HCT116 (cell line): ENCODE measurements around the gene PEX10. TPM values are rescaled to one million over a fixed set of nuclear protein-coding genes. Genes with fewer than 3 reads are reported as not detected.

Experiments
- ATAC-seq: fragments of 200-7000 bp; cut with Tn5 transposase; 2 replicates; pipeline ENCODE4 v1.9.1; 2020; ENCODE audit warnings: mild to moderate bottlenecking, moderate library complexity
- BruUV-seq: library from RNA; stranded (reverse); fragments of 400-500 nt; replicated peaks from 2 replicates; lab custom pipeline; 2021; lab: Mats Ljungman, UMichigan
- CTCF ChIA-PET: fragments of 300-600 bp; sonication (Branson Sonifier 250); formaldehyde crosslinking; loops from one replicate; lab custom pipeline; 2021; ENCODE audit warnings: antibody characterized with exemption; lab: Charles Lee
- POLR2A ChIA-PET: fragments of 300-600, 350-600 bp; sonication (Branson Sonifier 250); formaldehyde crosslinking; loops from one replicate; lab custom pipeline; 2021; ENCODE audit warnings: antibody characterized with exemption; lab: Charles Lee
- RAD21 ChIA-PET, 2 experiments: fragments of 300-600 bp; sonication (Branson Sonifier 250); formaldehyde crosslinking; loops; one replicate each; lab custom pipeline; 2023; ENCODE audit warnings: low total read pairs in 2 of 2; ENCODE audit not compliant: uncharacterized antibody in 2 of 2, unreplicated experiment in 2 of 2, low non-redundant PET in 1 of 2; lab: Charles Lee
- DNase-seq: peaks from one replicate; pipeline ENCODE4 v3.0.0-alpha.2; 2010; ENCODE audit warnings: low read depth, low spot score
- H2AFZ ChIP-seq: fragments of 200-600 bp; shearing (Covaris generic), sonication (generic); 2 replicates; pipeline ENCODE4 v1.6.1; 2017; ENCODE audit warnings: low read depth, mixed run types, mixed read lengths, antibody characterized with exemption, low read length; ENCODE audit not compliant: poor library complexity, severe bottlenecking
- H3K27ac ChIP-seq: 2 replicates; pipeline ENCODE4 v1.5.1; 2012; ENCODE audit warnings: low read depth, low read length
- H3K27me3 ChIP-seq: fragments of 200-600 bp; sonication (generic); 2 replicates; pipeline ENCODE4 v1.6.1; 2016; ENCODE audit warnings: mixed run types, low read length, mixed read lengths; ENCODE audit not compliant: insufficient read depth
- H3K36me3 ChIP-seq, 2 experiments: fragments of 200-500 bp in 1 of 2; fragments of 200-600 bp in 1 of 2; sonication (Bioruptor generic) in 1 of 2; sonication (generic) in 1 of 2; 2 replicates each; pipeline versions ENCODE4 v1.5.1 to v1.6.1; 2014 to 2016; ENCODE audit warnings: low read length in 2 of 2, inconsistent platforms in 1 of 2, mixed read lengths in 1 of 2, mixed run types in 1 of 2; ENCODE audit not compliant: insufficient read depth in 2 of 2, control insufficient read depth in 1 of 2
- H3K4me1 ChIP-seq, 2 experiments: fragments of 200-600 bp in 1 of 2; sonication (generic) in 1 of 2; 2 replicates each; pipeline versions ENCODE4 v1.5.1 to v1.6.1; 2012 to 2017; ENCODE audit warnings: low read length in 2 of 2, inconsistent platforms in 1 of 2, mild to moderate bottlenecking in 1 of 2, mixed read lengths in 1 of 2, mixed run types in 1 of 2, moderate library complexity in 1 of 2; ENCODE audit not compliant: insufficient read depth in 2 of 2, control insufficient read depth in 1 of 2
- H3K4me2 ChIP-seq: fragments of 200-600 bp; sonication (generic); 2 replicates; pipeline ENCODE4 v1.6.1; 2017; ENCODE audit warnings: mixed run types, low read length, mixed read lengths
- H3K4me3 ChIP-seq, 2 experiments: fragments of 200-600 bp in 1 of 2; sonication (generic) in 1 of 2; replicated peaks in 1 of 2; 2 replicates each; pipeline ENCODE4 v1.5.1; 2011 to 2016; ENCODE audit warnings: low read length in 2 of 2, control low read depth in 1 of 2, low read depth in 1 of 2, mild to moderate bottlenecking in 1 of 2, mixed read lengths in 1 of 2, mixed run types in 1 of 2
- H3K79me2 ChIP-seq: fragments of 200-600 bp; sonication (generic); 2 replicates; pipeline ENCODE4 v1.6.1; 2017; ENCODE audit warnings: mild to moderate bottlenecking, mixed run types, low read length, moderate library complexity, mixed read lengths; ENCODE audit not compliant: insufficient read depth
- H3K9ac ChIP-seq: fragments of 200-600 bp; sonication (generic); 2 replicates; pipeline ENCODE4 v1.6.1; 2016; ENCODE audit warnings: low read length, mixed read lengths
- H3K9me2 ChIP-seq: fragments of 200-600 bp; sonication (generic), shearing (Covaris generic); 2 replicates; pipeline ENCODE4 v1.6.1; 2017; ENCODE audit warnings: mixed run types, mild to moderate bottlenecking, moderate library complexity; ENCODE audit not compliant: insufficient read depth
- H3K9me3 ChIP-seq, 2 experiments: fragments of 200-500 bp in 1 of 2; fragments of 200-600 bp in 1 of 2; sonication (Bioruptor generic) in 1 of 2; sonication (generic) in 1 of 2; 2 replicates each; pipeline ENCODE4 v1.6.1; 2014 to 2017; ENCODE audit warnings: low read length in 2 of 2, mixed read lengths in 2 of 2, inconsistent platforms in 1 of 2, low read depth in 1 of 2, mild to moderate bottlenecking in 1 of 2, mixed run types in 1 of 2, moderate library complexity in 1 of 2; ENCODE audit not compliant: control insufficient read depth in 1 of 2, insufficient read depth in 1 of 2
- H4K20me1 ChIP-seq: fragments of 200-600 bp; sonication (generic), shearing (Covaris generic); 2 replicates; pipeline ENCODE4 v1.6.1; 2017; ENCODE audit warnings: mixed run types, mild to moderate bottlenecking, moderate library complexity; ENCODE audit not compliant: insufficient read depth
- CEBPB ChIP-seq: IDR thresholded peaks from 2 replicates; pipeline ENCODE4 v1.6.1; 2012; ENCODE audit warnings: low read depth
- ELF1 ChIP-seq: IDR thresholded peaks from 2 replicates; pipeline ENCODE4 v1.6.1; 2012; ENCODE audit warnings: low read depth, borderline replicate concordance
- EZH2 ChIP-seq: fragments of 200-600 bp; sonication (generic); IDR thresholded peaks from 2 replicates; pipeline ENCODE4 v1.6.1; 2017; ENCODE audit warnings: antibody characterized with exemption, mixed run types
- EZH2phosphoT487 ChIP-seq: fragments of 200-600 bp; IDR thresholded peaks from 2 replicates; pipeline ENCODE4 v1.6.1; 2018; ENCODE audit warnings: antibody characterized with exemption, borderline replicate concordance
- JUND ChIP-seq: IDR thresholded peaks from 2 replicates; pipeline ENCODE4 v1.6.1; 2012
- POLR2AphosphoS5 ChIP-seq: IDR thresholded peaks from 2 replicates; pipeline ENCODE4 v1.6.1; 2011; ENCODE audit warnings: mild to moderate bottlenecking, low read depth, low read length, moderate library complexity
- TCF7L2 ChIP-seq: IDR thresholded peaks from 2 replicates; pipeline ENCODE4 v1.7.0; 2011; ENCODE audit warnings: borderline replicate concordance, inconsistent platforms; ENCODE audit not compliant: insufficient read depth, insufficient read length; ENCODE audit errors: extremely low read depth
- ZFX ChIP-seq: fragments of 450-650 bp; IDR thresholded peaks from 2 replicates; pipeline ENCODE4 v1.6.1; 2017
- ZNF274 ChIP-seq: fragments of 200-500 bp; sonication (Bioruptor generic); IDR thresholded peaks from 2 replicates; pipeline ENCODE4 v1.6.1; 2014; ENCODE audit warnings: mild to moderate bottlenecking, low read depth, low read length, inconsistent platforms
- intact Hi-C: fragments of 100-400 bp; cut with micrococcal nuclease; formaldehyde crosslinking; loops from 2 replicates; pipeline ENCODE4 v1.10.0; 2022
- total RNA-seq: library from RNA; stranded (reverse); gene quantifications from one replicate; pipeline ENCODE4 v1.2.1, GENCODE V29; 2021; ENCODE audit not compliant: unreplicated experiment
- TF ChIP-seq, protein P1 (sequence below), 3 experiments: fragments of 200-600 bp in 1 of 3; sonication (generic) in 1 of 3; IDR thresholded peaks in 2 of 3; conservative IDR thresholded peaks in 1 of 3; 2 replicates each; pipeline ENCODE4 v1.5.1; 2012 to 2017; ENCODE audit warnings: low read depth in 2 of 3, low read length in 2 of 3, antibody characterized with exemption in 1 of 3, borderline replicate concordance in 1 of 3, control low read depth in 1 of 3, mild to moderate bottlenecking in 1 of 3, mixed read lengths in 1 of 3, mixed run types in 1 of 3, moderate library complexity in 1 of 3; ENCODE audit not compliant: insufficient read depth in 1 of 3
- TF ChIP-seq, protein P2 (sequence below): IDR thresholded peaks from 2 replicates; pipeline ENCODE4 v1.6.1; 2012; ENCODE audit warnings: low read depth
- TF ChIP-seq, protein P3 (sequence below): IDR thresholded peaks from 2 replicates; pipeline ENCODE4 v1.6.1; 2011; ENCODE audit warnings: mild to moderate bottlenecking, low read length, moderate library complexity; ENCODE audit not compliant: insufficient replicate concordance; ENCODE audit errors: extremely low read depth

Gene PEX10
- total RNA-seq, 1 experiment from 2014 or later = 27.9 TPM

DNA sequence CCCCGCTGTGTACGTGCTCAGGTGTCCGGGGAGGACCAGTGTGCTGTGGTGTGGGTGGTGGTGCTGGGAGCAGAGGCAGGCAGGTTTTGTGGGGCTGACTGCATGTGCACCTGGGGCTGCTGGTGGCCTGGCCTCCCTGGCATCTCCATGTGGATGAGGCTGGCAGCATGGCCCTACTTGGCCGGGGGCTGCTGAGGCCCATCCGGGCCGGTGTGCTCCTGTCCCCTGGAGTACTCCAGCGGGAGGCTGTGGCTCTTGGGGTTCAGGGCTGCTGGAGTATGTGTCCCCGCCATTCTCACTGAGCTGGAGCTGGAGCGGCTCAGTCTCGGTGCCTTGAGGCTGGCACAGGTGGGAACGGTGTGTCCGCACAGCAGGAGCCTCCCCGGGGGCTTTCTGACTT, 20.8 kb upstream of the PEX10 start:
- no peaks in the 10 kb centered on the region for H4K20me1 ChIP-seq
- H3K4me3 ChIP-seq = no peak overlapping the region
- intact Hi-C loops = no loop called here
- no peaks in the 10 kb centered on the region for H3K79me2 ChIP-seq
- ChIA-PET POLR2A (no interaction called here), CTCF (no interaction called here), RAD21 (no interaction called here)
- no peak overlapping the region for H2AFZ ChIP-seq
- peaks cover 3 to 9% of the 10 kb centered on the region in 2 experiments; a peak in 2 of 4 replicates for H3K9me3 ChIP-seq
- H3K9ac ChIP-seq = no peak overlapping the region
- no TSS peak for BruUV-seq
- H3K27ac ChIP-seq = no peak overlapping the region
- H3K4me1 ChIP-seq = no peaks in the 10 kb centered on the region
- ATAC-seq (no peak), DNase-seq (no peak)
- TF ChIP-seq, protein P1, sequence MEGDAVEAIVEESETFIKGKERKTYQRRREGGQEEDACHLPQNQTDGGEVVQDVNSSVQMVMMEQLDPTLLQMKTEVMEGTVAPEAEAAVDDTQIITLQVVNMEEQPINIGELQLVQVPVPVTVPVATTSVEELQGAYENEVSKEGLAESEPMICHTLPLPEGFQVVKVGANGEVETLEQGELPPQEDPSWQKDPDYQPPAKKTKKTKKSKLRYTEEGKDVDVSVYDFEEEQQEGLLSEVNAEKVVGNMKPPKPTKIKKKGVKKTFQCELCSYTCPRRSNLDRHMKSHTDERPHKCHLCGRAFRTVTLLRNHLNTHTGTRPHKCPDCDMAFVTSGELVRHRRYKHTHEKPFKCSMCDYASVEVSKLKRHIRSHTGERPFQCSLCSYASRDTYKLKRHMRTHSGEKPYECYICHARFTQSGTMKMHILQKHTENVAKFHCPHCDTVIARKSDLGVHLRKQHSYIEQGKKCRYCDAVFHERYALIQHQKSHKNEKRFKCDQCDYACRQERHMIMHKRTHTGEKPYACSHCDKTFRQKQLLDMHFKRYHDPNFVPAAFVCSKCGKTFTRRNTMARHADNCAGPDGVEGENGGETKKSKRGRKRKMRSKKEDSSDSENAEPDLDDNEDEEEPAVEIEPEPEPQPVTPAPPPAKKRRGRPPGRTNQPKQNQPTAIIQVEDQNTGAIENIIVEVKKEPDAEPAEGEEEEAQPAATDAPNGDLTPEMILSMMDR (IDR thresholded peaks at IDR 0.05 in 2 of 3, conservative IDR thresholded peaks at IDR 0.05 in 1 of 3; ENCODE audit: borderline replicate concordance in 1 of 3, insufficient read depth in 1 of 3, low read depth in 2 of 3, low read length in 2 of 3) = no peak
- TF ChIP-seq, protein P2, sequence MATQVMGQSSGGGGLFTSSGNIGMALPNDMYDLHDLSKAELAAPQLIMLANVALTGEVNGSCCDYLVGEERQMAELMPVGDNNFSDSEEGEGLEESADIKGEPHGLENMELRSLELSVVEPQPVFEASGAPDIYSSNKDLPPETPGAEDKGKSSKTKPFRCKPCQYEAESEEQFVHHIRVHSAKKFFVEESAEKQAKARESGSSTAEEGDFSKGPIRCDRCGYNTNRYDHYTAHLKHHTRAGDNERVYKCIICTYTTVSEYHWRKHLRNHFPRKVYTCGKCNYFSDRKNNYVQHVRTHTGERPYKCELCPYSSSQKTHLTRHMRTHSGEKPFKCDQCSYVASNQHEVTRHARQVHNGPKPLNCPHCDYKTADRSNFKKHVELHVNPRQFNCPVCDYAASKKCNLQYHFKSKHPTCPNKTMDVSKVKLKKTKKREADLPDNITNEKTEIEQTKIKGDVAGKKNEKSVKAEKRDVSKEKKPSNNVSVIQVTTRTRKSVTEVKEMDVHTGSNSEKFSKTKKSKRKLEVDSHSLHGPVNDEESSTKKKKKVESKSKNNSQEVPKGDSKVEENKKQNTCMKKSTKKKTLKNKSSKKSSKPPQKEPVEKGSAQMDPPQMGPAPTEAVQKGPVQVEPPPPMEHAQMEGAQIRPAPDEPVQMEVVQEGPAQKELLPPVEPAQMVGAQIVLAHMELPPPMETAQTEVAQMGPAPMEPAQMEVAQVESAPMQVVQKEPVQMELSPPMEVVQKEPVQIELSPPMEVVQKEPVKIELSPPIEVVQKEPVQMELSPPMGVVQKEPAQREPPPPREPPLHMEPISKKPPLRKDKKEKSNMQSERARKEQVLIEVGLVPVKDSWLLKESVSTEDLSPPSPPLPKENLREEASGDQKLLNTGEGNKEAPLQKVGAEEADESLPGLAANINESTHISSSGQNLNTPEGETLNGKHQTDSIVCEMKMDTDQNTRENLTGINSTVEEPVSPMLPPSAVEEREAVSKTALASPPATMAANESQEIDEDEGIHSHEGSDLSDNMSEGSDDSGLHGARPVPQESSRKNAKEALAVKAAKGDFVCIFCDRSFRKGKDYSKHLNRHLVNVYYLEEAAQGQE = no peak
- TF ChIP-seq POLR2AphosphoS5 (no peak), TCF7L2 (no peak), CEBPB (no peak), EZH2 (no peak), ELF1 (no peak), JUND (no peak), ZNF274 (no peak), EZH2phosphoT487 (no peak), ZFX (no peak)
- TF ChIP-seq, protein P3, sequence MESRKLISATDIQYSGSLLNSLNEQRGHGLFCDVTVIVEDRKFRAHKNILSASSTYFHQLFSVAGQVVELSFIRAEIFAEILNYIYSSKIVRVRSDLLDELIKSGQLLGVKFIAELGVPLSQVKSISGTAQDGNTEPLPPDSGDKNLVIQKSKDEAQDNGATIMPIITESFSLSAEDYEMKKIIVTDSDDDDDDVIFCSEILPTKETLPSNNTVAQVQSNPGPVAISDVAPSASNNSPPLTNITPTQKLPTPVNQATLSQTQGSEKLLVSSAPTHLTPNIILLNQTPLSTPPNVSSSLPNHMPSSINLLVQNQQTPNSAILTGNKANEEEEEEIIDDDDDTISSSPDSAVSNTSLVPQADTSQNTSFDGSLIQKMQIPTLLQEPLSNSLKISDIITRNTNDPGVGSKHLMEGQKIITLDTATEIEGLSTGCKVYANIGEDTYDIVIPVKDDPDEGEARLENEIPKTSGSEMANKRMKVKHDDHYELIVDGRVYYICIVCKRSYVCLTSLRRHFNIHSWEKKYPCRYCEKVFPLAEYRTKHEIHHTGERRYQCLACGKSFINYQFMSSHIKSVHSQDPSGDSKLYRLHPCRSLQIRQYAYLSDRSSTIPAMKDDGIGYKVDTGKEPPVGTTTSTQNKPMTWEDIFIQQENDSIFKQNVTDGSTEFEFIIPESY = no peak
- TF ChIP-seq, all 23 proteins: peak for 0
- Histone ChIP-seq H3K9me2 (no peaks in the 10 kb centered on the region), H3K27me3 (peaks cover 7% of the 10 kb centered on the region; the same call in 1 of the 2 replicates), H3K4me2 (no peak overlapping the region), H3K36me3 (no peaks in the 10 kb centered on the region)
